ENCODE data around the gene PTPRT. TPM values are rescaled to one million over a fixed set of nuclear protein-coding genes. Genes with fewer than 3 reads are reported as not detected.

Gene PTPRT
- polyA plus RNA-seq, 1 of the 3 experiments (the other 2 are of a cell fraction): not detected

DNA sequence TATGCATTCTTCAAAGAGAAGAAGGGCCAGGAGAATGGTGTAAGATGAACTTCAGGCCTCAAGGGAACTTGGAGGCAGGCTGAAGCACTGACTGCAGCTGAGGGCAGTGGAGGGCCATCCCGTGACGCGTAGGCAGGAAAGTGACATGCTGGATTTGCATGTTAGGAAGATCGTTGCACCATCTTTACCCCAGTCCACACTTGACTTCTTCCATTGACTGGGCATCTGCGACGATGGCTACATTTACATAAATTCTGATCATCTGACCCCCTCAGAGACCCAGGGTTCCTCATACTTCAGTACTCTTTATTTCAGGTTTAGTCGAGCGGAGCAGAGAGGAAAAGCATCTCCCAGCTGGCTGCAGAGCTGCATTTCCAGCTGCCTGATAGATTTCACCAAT lies 180.2 kb downstream of the PTPRT start:
- whole genome bisulfite sequencing (ENCODE audit: low lambda C conversion rate): 48% methylated on average over 8 of the region's 8 CpGs
- H3K9me2 ChIP-seq: no peaks in the 10 kb centered on the region
- no peak overlapping the region for H3K4me3 ChIP-seq (ENCODE audit: low read depth in 2 of 2, low read length in 1 of 2)
- H3K27me3 ChIP-seq (ENCODE audit: insufficient read depth): no peaks in the 10 kb centered on the region
- H3K36me3 ChIP-seq (replicated peaks in 1 of 2; ENCODE audit: control insufficient read depth in 1 of 2, insufficient read depth in 2 of 2, low read length in 1 of 2): no peaks in the 10 kb centered on the region
- TF ChIP-seq NFIC (IDR thresholded peaks at IDR 0.05; ENCODE audit: borderline replicate concordance): no peak
- H3K9ac ChIP-seq: no peak overlapping the region
- DNase-seq: no peak
- no peaks in the 10 kb centered on the region for H4K20me1 ChIP-seq (ENCODE audit: insufficient read depth)
- CTCF ChIA-PET: no interaction called here
- H3K27ac ChIP-seq (ENCODE audit: low read depth in 2 of 2, low read length in 1 of 2): no peak overlapping the region
- no peak overlapping the region for H2AFZ ChIP-seq (ENCODE audit: low read depth)
- no peaks in the 10 kb centered on the region for H3F3A ChIP-seq (replicated peaks; ENCODE audit: insufficient read depth)
- POLR2A ChIA-PET: no interaction called here
- no peaks in the 10 kb centered on the region; a peak in 1 of 4 replicates for H3K4me1 ChIP-seq (ENCODE audit: control insufficient read depth in 1 of 2, insufficient read depth in 2 of 2, low read depth in 1 of 2, low read length in 1 of 2)
- H3K9me3 ChIP-seq: peaks cover 5% of the 10 kb centered on the region; the same call in 1 of the 2 replicates
- no peaks in the 10 kb centered on the region for H3K79me2 ChIP-seq (ENCODE audit: insufficient read depth)
- no peak overlapping the region for H3K4me2 ChIP-seq

- H3K4me3 ChIP-seq (ENCODE audit: low read depth in 2 of 2, low read length in 1 of 2): no peak overlapping the region
- no peaks in the 10 kb centered on the region for H3K79me2 ChIP-seq (ENCODE audit: insufficient read depth)
- peaks cover 6% of the 10 kb centered on the region for H3K9me3 ChIP-seq
- H3K9ac ChIP-seq: no peak overlapping the region
- TF ChIP-seq SMC3 (IDR thresholded peaks at IDR 0.05; ENCODE audit: low read depth, low read length): no peak
- TF ChIP-seq GATA2 (CRISPR knock-in tag; IDR thresholded peaks at IDR 0.05): no peak
- no peak for TF ChIP-seq EZH2phosphoT487 (IDR thresholded peaks at IDR 0.05; ENCODE audit: borderline replicate concordance, low read depth)
- no peak for TF ChIP-seq TEAD4 (IDR thresholded peaks at IDR 0.05; ENCODE audit: borderline replicate concordance, insufficient read depth)
- no peak for TF ChIP-seq FOSL2 (IDR thresholded peaks at IDR 0.05; ENCODE audit: borderline replicate concordance, low read depth)
- H3K36me3 ChIP-seq (replicated peaks in 1 of 2; ENCODE audit: control insufficient read depth in 1 of 2, insufficient read depth in 2 of 2, low read length in 1 of 2): no peaks in the 10 kb centered on the region
- H3F3A ChIP-seq (replicated peaks; ENCODE audit: insufficient read depth): no peaks in the 10 kb centered on the region
- no peak overlapping the region for H3K27ac ChIP-seq (ENCODE audit: low read depth in 2 of 2, low read length in 1 of 2)
- H3K4me2 ChIP-seq: no peak overlapping the region
- 30% methylated on average over 5 of the region's 5 CpGs for WGBS (ENCODE audit: low lambda C conversion rate)
- no peaks in the 10 kb centered on the region for H3K27me3 ChIP-seq (ENCODE audit: insufficient read depth)
- no peaks in the 10 kb centered on the region for H3K4me1 ChIP-seq (ENCODE audit: control insufficient read depth in 1 of 2, insufficient read depth in 2 of 2, low read depth in 1 of 2, low read length in 1 of 2)
- no peaks in the 10 kb centered on the region for H4K20me1 ChIP-seq (ENCODE audit: insufficient read depth)
- no peak for DNase-seq
- no peaks in the 10 kb centered on the region; the same call in 1 of the 2 replicates for H3K9me2 ChIP-seq
- CTCF ChIA-PET: interaction anchor here (0.9 to 1.1 kb wide), 2 partner anchors 14 to 180 kb away, joined by 3 to 5 read pairs; no protein-coding TSS in a partner anchor
- no peak overlapping the region for H2AFZ ChIP-seq (ENCODE audit: low read depth)
- POLR2A ChIA-PET: interaction anchor here (0.6 kb wide), 1 partner anchor 62 kb away, joined by 3 read pairs; no protein-coding TSS in a partner anchor
Measured at GRCh38 chr20:43007525-43007924, 182.2 kb downstream of the PTPRT start.

DNA sequence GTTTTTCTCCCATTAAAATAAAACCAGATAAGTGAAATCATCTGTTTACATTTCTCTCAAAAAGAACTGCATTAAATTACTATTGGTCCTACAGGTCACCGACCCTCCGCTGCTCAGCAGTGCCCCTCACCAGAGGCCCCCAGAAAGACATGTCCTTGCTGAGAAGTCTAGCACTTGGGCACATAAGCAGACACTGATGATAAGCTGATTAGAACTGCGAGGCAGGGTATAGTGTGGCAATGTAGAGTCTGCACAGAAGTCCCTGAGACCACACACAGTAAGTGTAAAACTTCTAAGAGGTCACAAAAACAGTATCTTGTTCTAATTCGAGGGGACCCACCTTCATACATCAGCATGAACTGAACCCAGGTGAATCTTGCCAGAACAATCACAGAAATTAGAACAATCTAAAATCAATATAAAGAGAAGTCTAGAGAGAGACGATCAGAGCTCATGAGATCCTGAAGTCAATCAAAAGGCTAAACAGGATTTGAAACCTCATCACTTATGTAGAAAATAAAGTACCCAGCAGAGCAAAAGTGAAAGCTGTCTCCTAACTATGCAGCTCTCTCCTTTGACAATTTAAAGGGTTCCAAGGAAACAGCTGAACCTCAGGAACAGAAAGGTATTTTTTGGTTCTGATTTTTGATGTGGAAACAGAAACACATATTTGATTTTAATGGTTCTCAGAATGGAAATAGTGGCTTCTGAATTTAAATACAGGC lies 182.9 kb downstream of the PTPRT start:
- TF ChIP-seq RAD21 (IDR thresholded peaks at IDR 0.05; ENCODE audit: low read length) (no peak), REST (IDR thresholded peaks at IDR 0.05; ENCODE audit: low read depth, low read length) (no peak), SMC3 (IDR thresholded peaks at IDR 0.05; ENCODE audit: low read depth, low read length) (no peak), FOXJ3 (CRISPR knock-in tag; IDR thresholded peaks at IDR 0.05) (no peak), MXI1 (IDR thresholded peaks at IDR 0.05; ENCODE audit: low read depth, low read length) (no peak), JUND (IDR thresholded peaks at IDR 0.05) (no peak), TEAD4 (IDR thresholded peaks at IDR 0.05; ENCODE audit: borderline replicate concordance, insufficient read depth) (no peak), FOSL2 (IDR thresholded peaks at IDR 0.05; ENCODE audit: borderline replicate concordance, low read depth) (no peak), SIN3A (IDR thresholded peaks at IDR 0.05; ENCODE audit: borderline replicate concordance, low read depth, low read length) (no peak), NRF1 (IDR thresholded peaks at IDR 0.05; ENCODE audit: low read depth, low read length) (no peak), GABPA (IDR thresholded peaks at IDR 0.05; ENCODE audit: low read depth) (no peak), ELF1 (IDR thresholded peaks at IDR 0.05) (no peak), RCOR1 (IDR thresholded peaks at IDR 0.05; ENCODE audit: low read length) (no peak), USF1 (IDR thresholded peaks at IDR 0.05; ENCODE audit: borderline replicate concordance, low read depth) (no peak), CHD2 (IDR thresholded peaks at IDR 0.05; ENCODE audit: low read length, partially characterized antibody) (no peak)
- H3K9me3 ChIP-seq: peaks cover 10% of the 10 kb centered on the region
- no peaks in the 10 kb centered on the region for H3K4me1 ChIP-seq (ENCODE audit: control insufficient read depth in 1 of 2, insufficient read depth in 2 of 2, low read depth in 1 of 2, low read length in 1 of 2)
- H3K4me3 ChIP-seq (ENCODE audit: low read depth in 2 of 2, low read length in 1 of 2): no peak overlapping the region
- DNase-seq: no peak
- no peaks in the 10 kb centered on the region for H4K20me1 ChIP-seq (ENCODE audit: insufficient read depth)
- no peaks in the 10 kb centered on the region; the same call in 1 of the 2 replicates for H3K9me2 ChIP-seq
- H3K36me3 ChIP-seq (replicated peaks in 1 of 2; ENCODE audit: control insufficient read depth in 1 of 2, insufficient read depth in 2 of 2, low read length in 1 of 2): no peaks in the 10 kb centered on the region
- 2% methylated on average over 5 of the region's 5 CpGs for WGBS (ENCODE audit: low lambda C conversion rate)
- ChIA-PET CTCF (interaction anchor here (0.9 to 1.1 kb wide), 2 partner anchors 14 to 181 kb away, joined by 3 to 5 read pairs; no protein-coding TSS in a partner anchor), POLR2A (no interaction called here)
- no peaks in the 10 kb centered on the region for H3F3A ChIP-seq (replicated peaks; ENCODE audit: insufficient read depth)
- H3K9ac ChIP-seq: no peak overlapping the region
- H2AFZ ChIP-seq (ENCODE audit: low read depth): no peak overlapping the region
- no peaks in the 10 kb centered on the region for H3K79me2 ChIP-seq (ENCODE audit: insufficient read depth)
- no peaks in the 10 kb centered on the region for H3K27me3 ChIP-seq (ENCODE audit: insufficient read depth)
- no peak overlapping the region for H3K4me2 ChIP-seq
- no peak overlapping the region for H3K27ac ChIP-seq (ENCODE audit: low read depth in 2 of 2, low read length in 1 of 2)

Data from SK-N-SH (cell line).